ENCODE measurements around the gene METRNL.
"Not testable (repeated sequence)": the region's sequence is repeated elsewhere in the genome, so short reads cannot be mapped to it uniquely, and the experiment has no call there.

METRNL gene

DNA sequence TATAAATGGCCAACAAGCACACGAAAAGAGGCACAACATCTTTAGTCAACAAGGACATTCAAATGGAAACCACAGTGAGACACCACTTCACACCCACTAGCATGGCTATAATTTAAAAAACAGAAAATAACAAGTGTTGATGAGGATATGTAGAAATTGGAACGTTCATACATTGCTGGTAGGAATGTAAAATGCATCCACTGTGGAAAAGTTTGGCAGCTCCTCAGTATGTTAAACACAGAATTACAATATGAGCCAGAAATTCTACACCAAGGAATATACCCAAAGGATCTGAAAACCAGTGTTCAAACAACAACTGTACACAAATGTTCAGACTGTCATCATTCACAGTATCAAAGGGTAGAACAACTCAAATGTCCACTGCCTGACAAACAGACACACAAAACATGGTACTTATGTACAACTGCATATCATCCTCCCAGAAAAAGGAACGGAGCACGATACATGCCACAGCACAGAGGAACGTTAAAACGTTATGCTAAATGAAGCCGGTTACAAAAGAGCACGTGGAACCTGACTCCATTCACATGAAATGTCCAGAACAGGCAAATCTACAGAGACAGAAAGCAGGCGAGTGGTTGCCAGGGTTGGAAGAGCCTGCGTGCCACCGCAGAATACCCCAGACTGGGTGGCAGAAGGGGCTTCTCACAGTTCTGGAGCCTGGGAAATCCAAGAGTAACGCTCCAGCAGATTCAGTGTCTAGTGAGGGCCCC is 32.8 kb upstream of the METRNL start:
- DNase-seq (ENCODE audit: low spot score): no peak
- in situ Hi-C loops (cut with MboI; ENCODE audit: low sequenced_read_pairs, unreplicated experiment): no loop called here
- TF ChIP-seq, protein P1, sequence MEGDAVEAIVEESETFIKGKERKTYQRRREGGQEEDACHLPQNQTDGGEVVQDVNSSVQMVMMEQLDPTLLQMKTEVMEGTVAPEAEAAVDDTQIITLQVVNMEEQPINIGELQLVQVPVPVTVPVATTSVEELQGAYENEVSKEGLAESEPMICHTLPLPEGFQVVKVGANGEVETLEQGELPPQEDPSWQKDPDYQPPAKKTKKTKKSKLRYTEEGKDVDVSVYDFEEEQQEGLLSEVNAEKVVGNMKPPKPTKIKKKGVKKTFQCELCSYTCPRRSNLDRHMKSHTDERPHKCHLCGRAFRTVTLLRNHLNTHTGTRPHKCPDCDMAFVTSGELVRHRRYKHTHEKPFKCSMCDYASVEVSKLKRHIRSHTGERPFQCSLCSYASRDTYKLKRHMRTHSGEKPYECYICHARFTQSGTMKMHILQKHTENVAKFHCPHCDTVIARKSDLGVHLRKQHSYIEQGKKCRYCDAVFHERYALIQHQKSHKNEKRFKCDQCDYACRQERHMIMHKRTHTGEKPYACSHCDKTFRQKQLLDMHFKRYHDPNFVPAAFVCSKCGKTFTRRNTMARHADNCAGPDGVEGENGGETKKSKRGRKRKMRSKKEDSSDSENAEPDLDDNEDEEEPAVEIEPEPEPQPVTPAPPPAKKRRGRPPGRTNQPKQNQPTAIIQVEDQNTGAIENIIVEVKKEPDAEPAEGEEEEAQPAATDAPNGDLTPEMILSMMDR (IDR thresholded peaks at IDR 0.05; ENCODE audit: borderline replicate concordance, control extremely low read depth, extremely low read depth, insufficient read depth, missing control alignments): no peak

DNA sequence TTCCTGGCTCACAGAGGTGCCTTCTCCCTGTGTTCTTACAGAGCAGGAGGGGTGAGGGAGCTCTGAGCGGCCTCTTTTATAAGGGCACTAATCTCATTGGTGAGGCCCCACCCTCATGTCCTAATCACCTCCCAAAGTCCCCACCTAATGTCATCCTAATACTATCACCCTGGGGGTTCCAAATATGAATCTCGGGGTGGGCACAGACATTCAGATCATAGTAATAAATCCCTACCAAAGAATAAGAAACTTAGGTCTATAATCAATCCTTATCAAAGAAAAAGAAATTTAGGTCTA is 32.3 kb upstream of the METRNL start:
- no peak for DNase-seq (ENCODE audit: low spot score)
- TF ChIP-seq, protein P1 (IDR thresholded peaks at IDR 0.05; ENCODE audit: borderline replicate concordance, control extremely low read depth, extremely low read depth, insufficient read depth, missing control alignments): no peak
- in situ Hi-C loops (cut with MboI; ENCODE audit: low sequenced_read_pairs, unreplicated experiment): no loop called here

DNA sequence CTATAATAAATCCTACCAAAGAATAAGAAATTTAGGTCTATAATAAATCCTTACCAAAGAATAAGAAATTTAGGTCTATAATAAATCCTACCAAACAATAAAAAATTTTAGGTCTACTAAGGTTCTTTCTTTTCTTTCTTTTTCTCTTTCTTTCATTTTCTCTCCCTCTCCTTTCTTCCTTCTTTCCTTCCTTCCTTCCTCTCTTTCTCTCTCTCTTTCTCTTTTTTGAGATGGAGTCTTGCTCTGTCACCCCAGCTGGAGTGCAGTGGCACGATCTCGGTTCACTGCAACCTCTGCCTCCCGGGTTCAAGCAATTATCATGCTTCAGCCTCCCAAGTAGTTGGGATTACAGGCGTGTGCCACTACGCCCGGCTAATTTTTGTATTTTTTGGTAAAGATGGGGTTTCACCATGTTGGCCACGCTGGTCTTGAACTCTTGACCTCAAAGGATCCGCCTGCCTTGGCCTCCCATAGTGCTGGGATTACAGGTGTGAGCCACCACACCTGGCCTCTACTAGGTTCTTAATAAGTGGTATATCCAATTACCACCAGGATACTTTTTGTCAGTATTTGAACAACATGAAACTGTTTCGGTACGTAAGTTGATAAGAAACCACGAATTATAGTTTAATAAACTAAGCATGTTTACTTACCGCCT is 31.5 kb upstream of the METRNL start:
- in situ Hi-C loops (cut with MboI; ENCODE audit: low sequenced_read_pairs, unreplicated experiment); DNase-seq (ENCODE audit: low spot score): not testable (repeated sequence)

DNA sequence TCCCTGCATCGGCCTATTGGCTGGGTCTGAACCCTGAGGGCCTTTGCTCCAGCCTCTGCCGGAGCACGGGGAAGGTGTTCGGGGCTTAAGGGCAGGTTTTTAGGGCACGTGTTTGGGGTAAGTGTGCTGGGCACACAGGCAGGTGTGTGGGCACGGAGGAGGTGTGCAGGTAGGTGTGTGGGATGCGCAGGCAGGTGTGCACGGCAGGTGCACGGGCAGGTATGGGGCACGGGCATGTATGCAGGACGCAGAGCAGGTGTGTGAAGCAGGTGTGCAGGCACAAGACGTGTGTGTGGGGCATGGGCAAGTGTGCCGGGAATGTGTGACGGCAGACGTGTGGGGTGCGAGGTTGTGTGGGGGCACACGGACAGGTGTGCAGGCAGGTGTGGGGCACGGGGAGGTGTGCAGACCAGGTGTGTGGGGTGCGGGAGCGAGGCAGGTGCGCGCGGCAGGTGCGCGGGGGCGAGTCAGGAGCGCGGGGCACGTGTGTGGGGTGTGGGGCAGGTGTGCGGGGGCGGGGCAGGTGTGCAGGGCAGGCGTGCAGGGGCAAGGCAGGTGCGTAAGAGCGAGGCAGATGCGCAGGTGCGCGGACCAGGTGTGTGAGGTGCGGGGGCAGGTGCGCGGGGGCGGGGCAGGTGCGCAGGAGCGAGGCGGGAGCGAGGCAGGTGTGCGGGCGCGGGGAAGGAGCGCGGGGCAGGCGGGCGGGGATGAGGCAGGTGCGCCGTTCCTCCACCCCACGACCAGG is 28.6 kb upstream of the METRNL start:
- TF ChIP-seq, protein P1 (IDR thresholded peaks at IDR 0.05; ENCODE audit: borderline replicate concordance, control extremely low read depth, extremely low read depth, insufficient read depth, missing control alignments): no peak

DNA sequence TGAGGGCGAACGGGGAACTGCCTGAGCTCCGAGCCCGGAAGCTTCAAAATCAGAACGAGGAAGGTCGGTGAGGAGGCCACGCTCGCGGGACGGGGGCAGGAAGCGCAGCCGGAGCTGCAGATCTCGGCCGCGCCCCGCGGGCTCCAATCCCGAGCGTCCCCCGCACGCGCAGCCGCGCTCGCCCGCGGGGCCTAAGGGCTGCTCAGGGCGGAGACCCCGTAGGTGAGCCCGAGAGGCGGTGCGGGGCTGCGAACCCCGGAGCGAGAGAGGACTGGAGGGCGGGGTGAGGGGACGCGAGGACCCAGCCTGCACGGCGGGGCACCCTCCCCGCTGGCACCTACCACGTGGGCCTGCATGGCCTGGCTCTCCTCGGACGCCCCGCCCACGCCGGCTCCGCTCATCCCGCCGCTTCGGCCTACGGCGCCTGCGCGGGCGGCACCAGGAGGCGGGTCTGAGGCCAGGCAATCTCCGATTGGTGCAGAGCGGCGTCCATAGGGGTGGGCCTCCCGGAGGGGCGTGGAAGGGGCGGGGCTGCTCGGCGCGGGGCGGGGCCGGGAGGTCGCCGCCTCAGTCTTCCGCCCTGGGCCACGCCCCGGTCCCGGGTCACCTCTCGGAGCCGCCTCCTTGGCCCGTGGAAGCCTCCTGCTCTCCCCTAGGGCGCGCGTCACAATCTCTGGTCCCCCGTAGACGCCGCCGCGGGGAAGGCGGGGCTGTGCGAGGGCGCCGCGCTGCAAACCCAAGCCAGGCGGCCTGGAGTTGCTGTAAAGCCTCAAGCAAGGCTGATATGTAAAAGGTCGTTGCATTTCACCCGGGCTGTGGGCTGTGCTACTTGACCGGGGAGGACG is 27.8 kb upstream of the METRNL start:
- peak; percentile 99 for DNase-seq (ENCODE audit: low spot score)
- in situ Hi-C loops (cut with MboI; ENCODE audit: low sequenced_read_pairs, unreplicated experiment): no loop called here
- TF ChIP-seq, protein P1 (IDR thresholded peaks at IDR 0.05; ENCODE audit: borderline replicate concordance, control extremely low read depth, extremely low read depth, insufficient read depth, missing control alignments): no peak

More for the DNA sequence above, 28.6 kb upstream of the METRNL start:
- DNase-seq (ENCODE audit: low spot score): no peak
- in situ Hi-C loops (cut with MboI; ENCODE audit: low sequenced_read_pairs, unreplicated experiment): no loop called here

DNA sequence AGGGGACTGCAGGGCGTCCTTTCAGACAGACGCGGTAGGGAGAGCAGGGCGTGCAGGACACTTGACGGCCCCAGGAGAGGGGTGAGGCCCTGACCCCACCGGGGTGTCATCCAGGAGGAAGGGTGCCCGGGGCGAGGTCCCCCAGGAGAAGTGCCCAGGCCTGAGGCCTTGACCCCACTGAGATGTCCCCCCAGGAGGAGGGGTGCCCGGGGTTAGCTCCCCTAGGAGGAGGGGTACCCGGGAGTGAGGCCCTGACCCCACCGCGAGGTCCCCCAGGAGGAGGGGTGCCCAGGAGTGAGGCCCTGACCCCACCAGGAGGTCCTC is 27.2 kb upstream of the METRNL start:
- TF ChIP-seq, protein P1 (IDR thresholded peaks at IDR 0.05; ENCODE audit: borderline replicate concordance, control extremely low read depth, extremely low read depth, insufficient read depth, missing control alignments): no peak
- in situ Hi-C loops (cut with MboI; ENCODE audit: low sequenced_read_pairs, unreplicated experiment): no loop called here
- no peak for DNase-seq (ENCODE audit: low spot score)

All from GM13976 (cell line).